K562 (cell line): ENCODE data around the gene UBE2G2. TPM values are rescaled to one million over a fixed set of nuclear protein-coding genes. Genes with fewer than 3 reads are reported as not detected.

ENCODE experiments used
- ATAC-seq: fragments of 200-7000 bp; cut with Tn5 transposase; 3 replicates; pipeline ENCODE4 v1.9.1; 2020; ENCODE audit warnings: moderate library complexity
- BruUV-seq: library from RNA; stranded (reverse); fragments of 400-500 nt; replicated peaks from 2 replicates; lab custom pipeline; 2021; lab: Mats Ljungman, UMichigan
- CTCF ChIA-PET: fragments of 300-600 bp; formaldehyde crosslinking; extraction: SDS; loops from one replicate; lab custom pipeline; 2021; ENCODE audit warnings: low intra/inter-chr PET ratio; lab: Yijun Ruan, JAX
- POLR2A ChIA-PET: fragments of 300-600, 350-650 bp; sonication (Branson Sonifier 250); formaldehyde crosslinking; extraction: SDS; loops from one replicate; lab custom pipeline; 2021; ENCODE audit warnings: antibody characterized with exemption, inconsistent platforms; lab: Yijun Ruan, JAX
- DNase-seq, 4 experiments: peaks; one replicate each; pipeline versions ENCODE4 v3.0.0 to v3.0.0-alpha.2; 2011 to 2018; ENCODE audit warnings: low spot score in 3 of 4, mixed read lengths in 3 of 4; ENCODE audit errors: extremely low read depth in 1 of 4
- FAIRE-seq: peaks from 2 replicates; lab custom pipeline; 2011; peaks lifted over from hg19 to GRCh38; lab: Jason Lieb, UNC
- H2AFZ ChIP-seq: 2 replicates; pipeline ENCODE4 v1.6.0; 2011; ENCODE audit warnings: low read depth, low read length, control low read depth, inconsistent platforms
- H3K27ac ChIP-seq: fragments of 200-600 bp; 3 replicates; pipeline ENCODE4 v1.8.0; 2011; ENCODE audit warnings: low read depth, mild to moderate bottlenecking, control low read depth, inconsistent platforms, low read length, moderate library complexity, mixed read lengths; ENCODE audit errors: extremely low read depth
- H3K27me3 ChIP-seq, 2 experiments: fragments of 300-600 bp in 1 of 2; 2 replicates in 1 of 2; 3 replicates in 1 of 2; pipeline versions ENCODE4 v1.6.0 to v1.8.0; 2011; ENCODE audit warnings: inconsistent platforms in 2 of 2, low read length in 2 of 2, mild to moderate bottlenecking in 1 of 2, mixed read lengths in 1 of 2, moderate library complexity in 1 of 2; ENCODE audit not compliant: control insufficient read depth in 2 of 2, insufficient read depth in 2 of 2
- H3K36me3 ChIP-seq: fragments of 300-600 bp; 3 replicates; pipeline ENCODE4 v1.8.0; 2011; ENCODE audit warnings: mild to moderate bottlenecking, low read length, inconsistent platforms; ENCODE audit not compliant: control insufficient read depth, insufficient read depth
- H3K4me1 ChIP-seq, 2 experiments: fragments of 200-600 bp in 1 of 2; replicated peaks in 1 of 2; 2 replicates in 1 of 2; 3 replicates in 1 of 2; pipeline versions ENCODE4 v1.5.1 to v1.8.0; 2011; ENCODE audit warnings: inconsistent platforms in 2 of 2, low read length in 2 of 2, mild to moderate bottlenecking in 1 of 2, mixed read lengths in 1 of 2, moderate library complexity in 1 of 2; ENCODE audit not compliant: control insufficient read depth in 2 of 2, insufficient read depth in 2 of 2
- H3K4me2 ChIP-seq: 2 replicates; pipeline ENCODE4 v1.6.1; 2011; ENCODE audit warnings: low read length, control low read depth, inconsistent platforms, mixed read lengths; ENCODE audit not compliant: insufficient read depth
- H3K4me3 ChIP-seq: fragments of 200-600 bp; sonication (generic), shearing (Covaris generic); 2 replicates; pipeline ENCODE4 v1.5.1; 2016; ENCODE audit warnings: control low read depth, inconsistent platforms
- H3K79me2 ChIP-seq: fragments of 200-600 bp; 3 replicates; pipeline ENCODE4 v1.8.0; 2011; ENCODE audit warnings: low read length, inconsistent platforms; ENCODE audit not compliant: control insufficient read depth, insufficient read depth
- H3K9ac ChIP-seq, 2 experiments: 2 replicates each; pipeline versions ENCODE4 v1.6.0 to v1.6.1; 2011; ENCODE audit warnings: low read depth in 2 of 2, low read length in 2 of 2, control low read depth in 1 of 2, inconsistent platforms in 1 of 2, mild to moderate bottlenecking in 1 of 2, mixed read lengths in 1 of 2; ENCODE audit not compliant: insufficient read depth in 1 of 2
- H3K9me1 ChIP-seq: one replicate; pipeline ENCODE4 v1.6.0; 2011; ENCODE audit warnings: inconsistent platforms, mild to moderate bottlenecking, low read length, moderate library complexity; ENCODE audit not compliant: control insufficient read depth, insufficient read depth
- H3K9me3 ChIP-seq: replicated peaks from 2 replicates; pipeline ENCODE4 v1.5.1; 2011; ENCODE audit warnings: low read depth, low read length, inconsistent platforms; ENCODE audit not compliant: control insufficient read depth, insufficient read depth
- H4K20me1 ChIP-seq: replicated peaks from 2 replicates; pipeline ENCODE4 v1.6.1; 2011; ENCODE audit warnings: low read length, inconsistent platforms, mixed read lengths; ENCODE audit not compliant: control insufficient read depth, insufficient read depth
- CCAR2 ChIP-seq: fragments of 200-400 bp; formaldehyde crosslinking; IDR thresholded peaks from 2 replicates; pipeline ENCODE4 v1.6.1; 2017; ENCODE audit warnings: mild to moderate bottlenecking, low read depth, low read length
- GABPA ChIP-seq: fragments of 200-800 bp; sonication (Bioruptor generic); conservative IDR thresholded peaks from 2 replicates; pipeline ENCODE4 v1.6.1; 2016; ENCODE audit warnings: low read depth, missing genetic modification characterization, missing compliant biosample characterization
- GABPB1 ChIP-seq: sonication (generic); formaldehyde crosslinking; IDR thresholded peaks from 2 replicates; pipeline ENCODE4 v1.8.0; 2022; ENCODE audit warnings: mild to moderate bottlenecking, missing genetic modification reagents
- KDM1A ChIP-seq, 2 experiments: fragments of 450-650 bp; IDR thresholded peaks; 2 replicates each; pipeline ENCODE4 v1.6.1; 2016; ENCODE audit warnings: mild to moderate bottlenecking in 2 of 2
- NFATC3 ChIP-seq: fragments of 450-650 bp; IDR thresholded peaks from 2 replicates; pipeline ENCODE4 v1.6.1; 2017; ENCODE audit warnings: mild to moderate bottlenecking
- RAD21 ChIP-seq, 2 experiments: fragments of 250-450 bp in 1 of 2; fragments of 450-650 bp in 1 of 2; sonication (Bioruptor Pico) in 1 of 2; formaldehyde crosslinking in 1 of 2; IDR thresholded peaks in 1 of 2; conservative IDR thresholded peaks in 1 of 2; 2 replicates each; pipeline versions ENCODE4 v1.4.0 to v1.8.0; 2020 to 2022; ENCODE audit warnings: mild to moderate bottlenecking in 2 of 2, moderate library complexity in 1 of 2
- SMC3 ChIP-seq: conservative IDR thresholded peaks from 2 replicates; pipeline ENCODE4 v1.6.1; 2011; ENCODE audit warnings: low read depth, low read length, improper control_type of control experiment; ENCODE audit not compliant: insufficient read depth
- SRF ChIP-seq, 2 experiments: fragments of 250-450, 450-650 bp in 1 of 2; sonication (Bioruptor Pico) in 1 of 2; sonication (generic) in 1 of 2; formaldehyde crosslinking; IDR thresholded peaks; 2 replicates each; pipeline versions ENCODE4 v1.5.0 to v1.5.1; 2020 to 2022; ENCODE audit warnings: mild to moderate bottlenecking in 1 of 2, missing genetic modification reagents in 1 of 2
- TEAD4 ChIP-seq, 2 experiments: sonication (generic) in 1 of 2; formaldehyde crosslinking in 1 of 2; IDR thresholded peaks; 2 replicates each; pipeline versions ENCODE4 v1.6.1 to v1.8.0; 2012 to 2022; ENCODE audit warnings: borderline replicate concordance in 1 of 2, inconsistent platforms in 1 of 2, low read length in 1 of 2, mild to moderate bottlenecking in 1 of 2, missing genetic modification reagents in 1 of 2
- TGIF2 ChIP-seq: sonication (generic); formaldehyde crosslinking; IDR thresholded peaks from 2 replicates; pipeline ENCODE4 v1.8.1; 2022; ENCODE audit warnings: mild to moderate bottlenecking, missing genetic modification reagents, moderate library complexity
- ZNF133 ChIP-seq: fragments of 250-450 bp; sonication (Bioruptor Pico); IDR thresholded peaks from 2 replicates; pipeline ENCODE4 v1.4.0; 2020; ENCODE audit warnings: mild to moderate bottlenecking
- ZNF436 ChIP-seq: fragments of 250-450, 450-650 bp; sonication (Bioruptor Pico); formaldehyde crosslinking; IDR thresholded peaks from 2 replicates; pipeline ENCODE4 v1.7.0; 2020; ENCODE audit warnings: mild to moderate bottlenecking
- WGBS: fragments of 100-300 bp; shearing (Covaris generic); methylation state at CpG from one replicate; pipeline ENCODE4 v1.1.6; 2016; ENCODE audit warnings: low coverage, mixed read lengths; ENCODE audit not compliant: insufficient coverage; ENCODE audit errors: missing lambda C conversion rate; 5-methylcytosine and 5-hydroxymethylcytosine counted together
- in situ Hi-C: fragments of 300-500 bp; cut with MboI; formaldehyde crosslinking; loops from 4 replicates; pipeline ENCODE4 v1.15.0; 2018; ENCODE audit warnings: inconsistent platforms, mixed read lengths
- intact Hi-C: fragments of 100-400 bp; cut with micrococcal nuclease; formaldehyde crosslinking; loops from 2 replicates; pipeline ENCODE4 v1.14.2; 2022
- polyA plus RNA-seq, 8 experiments: library from polyadenylated mRNA; depleted of rRNA in 4 of 8; stranded (reverse) in 5 of 8; unstranded in 3 of 8; fragments of >200 nt; fragmentation: Nextera tagmentation in 2 of 8; fragmentation: Illumina TruSeq in 1 of 8; extraction: Ambion mirVana in 2 of 8; extraction: Trizol in 1 of 8; gene quantifications; 2 replicates each; pipeline versions ENCODE4 v1.2.1 to v1.2.3, GENCODE V29; 2011 to 2014; ENCODE audit warnings: inconsistent platforms in 1 of 8, missing spikeins in 1 of 8
- total RNA-seq, 7 experiments: library from RNA; depleted of rRNA in 6 of 7; stranded (reverse); fragments of >200 nt in 6 of 7; fragmentation: Illumina TruSeq in 2 of 7; extraction: Trizol in 2 of 7; gene quantifications; 2 replicates each; pipeline versions ENCODE4 v1.2.1 to v1.2.3, GENCODE V29; 2011 to 2021; ENCODE audit warnings: low replicate concordance in 1 of 7
- TF ChIP-seq, protein P1 (sequence below), 3 experiments: IDR thresholded peaks in 2 of 3; conservative IDR thresholded peaks in 1 of 3; 2 replicates each; pipeline ENCODE4 v1.5.1; 2011 to 2012; ENCODE audit warnings: low read length in 3 of 3, mild to moderate bottlenecking in 3 of 3, control low read depth in 2 of 3, improper control_type of control experiment in 1 of 3, inconsistent platforms in 1 of 3, low read depth in 1 of 3, mixed read lengths in 1 of 3, moderate library complexity in 1 of 3; ENCODE audit not compliant: insufficient read depth in 2 of 3
- TF ChIP-seq, protein P2 (sequence below), 2 experiments: fragments of 250-450 bp in 1 of 2; fragments of 450-650 bp in 1 of 2; sonication (Bioruptor Pico) in 1 of 2; IDR thresholded peaks; 2 replicates each; pipeline versions ENCODE4 v1.6.1 to v1.8.0; 2016 to 2021; ENCODE audit warnings: mild to moderate bottlenecking in 2 of 2, moderate library complexity in 2 of 2, missing compliant biosample characterization in 1 of 2, missing genetic modification characterization in 1 of 2

Gene UBE2G2
- total and polyA plus RNA-seq, 9 of the 15 experiments (the other 6 are each of a cell fraction or from before 2014, with no cell fraction given): 47.5 to 225 (median 140) TPM

DNA sequence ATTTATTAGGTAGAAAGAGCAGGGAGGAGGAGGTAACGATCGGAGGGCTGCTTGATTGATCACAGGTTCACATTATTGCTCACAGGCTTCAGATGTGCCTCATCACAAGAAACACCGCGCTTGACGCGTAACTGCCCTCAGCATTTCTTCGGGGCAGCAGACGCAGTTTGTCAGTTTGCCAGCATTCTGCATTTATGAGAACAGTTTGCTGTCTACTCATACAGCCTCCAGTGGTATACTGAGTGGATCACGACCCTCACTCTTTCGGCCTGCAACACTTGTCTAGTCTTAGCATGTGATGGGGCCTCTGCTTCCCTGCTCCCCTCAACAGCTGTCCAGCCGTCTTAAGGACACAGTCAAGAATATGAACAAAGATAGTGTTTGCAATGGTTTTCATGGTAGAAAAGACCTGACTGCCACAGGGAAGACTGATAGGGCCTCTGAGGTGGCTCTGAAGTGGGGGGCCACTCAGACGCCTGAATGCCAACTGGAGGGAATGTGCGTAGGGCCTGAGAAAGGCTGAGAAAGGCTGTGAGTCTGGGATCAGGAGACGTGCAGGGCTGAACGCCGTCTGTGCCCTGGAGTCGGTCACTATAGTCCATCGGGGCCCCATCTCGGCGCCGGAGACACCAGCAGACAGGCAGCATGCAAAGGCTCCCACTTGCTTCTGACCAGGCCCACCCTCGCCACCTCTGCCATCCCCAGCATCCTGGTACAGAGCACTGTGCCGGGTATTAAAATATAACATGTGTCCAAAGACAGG lies 45.0 kb downstream of the UBE2G2 start (continued):
- TF ChIP-seq TEAD4 (IDR thresholded peaks at IDR 0.05; ENCODE audit: low read length) (no peak), TEAD4 (CRISPR knock-in tag; IDR thresholded peaks at IDR 0.05; ENCODE audit: borderline replicate concordance) (no peak), KDM1A (IDR thresholded peaks at IDR 0.05) (no peak), CCAR2 (no peak), ZNF133 (CRISPR knock-in tag) (no peak)

DNA sequence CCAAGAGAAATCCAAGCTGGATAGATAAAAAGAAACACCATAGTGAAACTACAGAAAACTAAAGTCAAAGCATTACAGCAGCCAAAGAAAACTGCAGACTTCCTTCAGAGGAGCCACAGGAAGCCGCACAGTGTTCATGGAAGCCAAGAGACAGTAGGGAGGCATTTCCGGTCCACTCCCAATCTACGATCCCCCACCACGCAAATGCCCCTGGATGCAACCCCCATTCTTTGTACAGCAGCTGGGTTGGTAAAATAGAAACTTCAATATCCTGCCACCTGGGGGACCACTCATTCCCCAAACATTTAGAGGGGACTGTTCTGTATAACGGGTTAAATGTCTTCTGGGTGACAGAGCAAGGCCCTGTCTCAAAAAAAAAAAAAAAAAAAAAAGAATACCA lies 46.4 kb downstream of the UBE2G2 start:
- H3K27ac ChIP-seq: no peak overlapping the region
- peaks cover 0 to 33% of the 10 kb centered on the region in 2 experiments; a peak in 1 of 5 replicates for H3K4me1 ChIP-seq
- no peaks in the 10 kb centered on the region for H3K79me2 ChIP-seq
- H3K9ac ChIP-seq: no peak overlapping the region
- ChIA-PET POLR2A (interaction anchor here (1.1 kb wide), 1 partner anchor 16 kb away, joined by 3 read pairs; no protein-coding TSS in a partner anchor), CTCF (no interaction called here)
- no peak overlapping the region for H3K4me3 ChIP-seq
- H3K4me2 ChIP-seq: no peak overlapping the region
- ATAC-seq (peak; percentile 69), DNase-seq (peak; percentile 43 to 65 (median 58)), FAIRE-seq (peak; percentile 72)
- intact Hi-C loops (no loop called here), in situ Hi-C loops (no loop called here)
- H3K36me3 ChIP-seq: no peaks in the 10 kb centered on the region
- no peaks in the 10 kb centered on the region for H3K9me1 ChIP-seq
- H2AFZ ChIP-seq: no peak overlapping the region
- peaks cover 34 to 55% of the 10 kb centered on the region in 2 experiments for H3K27me3 ChIP-seq
- 6% methylated on average over 5 of the region's 5 CpGs for WGBS
- no TSS peak for BruUV-seq
- H3K9me3 ChIP-seq: no peaks in the 10 kb centered on the region
- TF ChIP-seq TGIF2 (CRISPR knock-in tag) (no peak), RAD21 (CRISPR knock-in tag; conservative IDR thresholded peaks at IDR 0.05 in 1 of 2, IDR thresholded peaks at IDR 0.05 in 1 of 2) (peak in 1 of 2 experiments; percentile 38; a peak in 2 of 4 replicates), GABPB1 (CRISPR knock-in tag) (no peak), GABPA (tag) (peak; percentile 54), SRF (CRISPR knock-in tag; IDR thresholded peaks at IDR 0.05) (no peak), SMC3 (0 out of 2 replicates have a peak, but pooled peaks have one; percentile 22), NFATC3 (no peak), ZNF436 (CRISPR knock-in tag) (no peak)
- TF ChIP-seq, protein P1, sequence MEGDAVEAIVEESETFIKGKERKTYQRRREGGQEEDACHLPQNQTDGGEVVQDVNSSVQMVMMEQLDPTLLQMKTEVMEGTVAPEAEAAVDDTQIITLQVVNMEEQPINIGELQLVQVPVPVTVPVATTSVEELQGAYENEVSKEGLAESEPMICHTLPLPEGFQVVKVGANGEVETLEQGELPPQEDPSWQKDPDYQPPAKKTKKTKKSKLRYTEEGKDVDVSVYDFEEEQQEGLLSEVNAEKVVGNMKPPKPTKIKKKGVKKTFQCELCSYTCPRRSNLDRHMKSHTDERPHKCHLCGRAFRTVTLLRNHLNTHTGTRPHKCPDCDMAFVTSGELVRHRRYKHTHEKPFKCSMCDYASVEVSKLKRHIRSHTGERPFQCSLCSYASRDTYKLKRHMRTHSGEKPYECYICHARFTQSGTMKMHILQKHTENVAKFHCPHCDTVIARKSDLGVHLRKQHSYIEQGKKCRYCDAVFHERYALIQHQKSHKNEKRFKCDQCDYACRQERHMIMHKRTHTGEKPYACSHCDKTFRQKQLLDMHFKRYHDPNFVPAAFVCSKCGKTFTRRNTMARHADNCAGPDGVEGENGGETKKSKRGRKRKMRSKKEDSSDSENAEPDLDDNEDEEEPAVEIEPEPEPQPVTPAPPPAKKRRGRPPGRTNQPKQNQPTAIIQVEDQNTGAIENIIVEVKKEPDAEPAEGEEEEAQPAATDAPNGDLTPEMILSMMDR (IDR thresholded peaks at IDR 0.05 in 2 of 3, conservative IDR thresholded peaks at IDR 0.05 in 1 of 3; ENCODE audit: insufficient read depth in 2 of 3, low read depth in 1 of 3, low read length in 3 of 3): peak; percentile 35 to 48 (median 36); a peak in 4 of 6 replicates
- TF ChIP-seq, protein P2, sequence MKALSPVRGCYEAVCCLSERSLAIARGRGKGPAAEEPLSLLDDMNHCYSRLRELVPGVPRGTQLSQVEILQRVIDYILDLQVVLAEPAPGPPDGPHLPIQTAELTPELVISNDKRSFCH (CRISPR knock-in tag; IDR thresholded peaks at IDR 0.05): no peak
- TF ChIP-seq, protein P2 (tag; IDR thresholded peaks at IDR 0.05): no peak
- no peaks in the 10 kb centered on the region for H4K20me1 ChIP-seq
